Astrocyte (in vitro differentiated cells and primary cell): ENCODE measurements around the gene ASPHD2.

Experiments used
- CTCF ChIP-seq: IDR thresholded peaks from 2 replicates; pipeline ENCODE4 v1.5.1; 2011; ENCODE audit warnings: low read depth, mild to moderate bottlenecking, inconsistent platforms, low read length, moderate library complexity; ENCODE audit not compliant: insufficient read depth
- EZH2 ChIP-seq: IDR thresholded peaks from 2 replicates; pipeline ENCODE4 v1.6.1; 2012; ENCODE audit warnings: mild to moderate bottlenecking, low read length, inconsistent platforms; ENCODE audit not compliant: insufficient read depth

- TF ChIP-seq CTCF = no peak
- no peak for TF ChIP-seq EZH2
Measured at GRCh38 chr22:26393929-26394328, 35.1 kb upstream of the ASPHD2 start.
